Right lobe of liver (tissue), 4 donors: ENCODE results near the gene MMAB.

Source experiments
- CTCF ChIP-seq, 4 donors: fragments of 200-600 bp in 3 of 4; fragments of 450-650 bp in 1 of 4; IDR thresholded peaks; one replicate each; pipeline versions ENCODE4 v1.5.1 to v1.8.0; 2016 to 2022; ENCODE audit warnings: antibody characterized with exemption in 4 of 4, mild to moderate bottlenecking in 2 of 4
- POLR2A ChIP-seq: fragments of 450-650 bp; IDR thresholded peaks from one replicate; pipeline ENCODE4 v1.6.1; 2017; ENCODE audit warnings: antibody characterized with exemption, mild to moderate bottlenecking
- donor health status: DM: no; HTN: no; CAD: no.
- donor health status: DM: no; HTN: no; CAD: no.
- donor health status: DM: no; HTN: yes; CAD: no.

GRCh38 chr12:109562871-109563270, 10.4 kb downstream of the MMAB start:
- TF ChIP-seq CTCF (IDR thresholded peaks at IDR 0.05), result no peak
- TF ChIP-seq POLR2A, result no peak
